H1 (cell line): ENCODE results near the gene ACYP2. TPM values are rescaled to one million over a fixed set of nuclear protein-coding genes. Genes with fewer than 3 reads are reported as not detected.

Experiments used
- ATF3 ChIP-seq: IDR thresholded peaks from 2 replicates; pipeline ENCODE4 v1.6.1; 2011; ENCODE audit warnings: low read depth, mild to moderate bottlenecking, low read length; ENCODE audit not compliant: insufficient read depth
- CHD7 ChIP-seq: fragments of 300-600 bp; sonication (generic); IDR thresholded peaks from 2 replicates; pipeline ENCODE4 v1.7.1; 2012; ENCODE audit warnings: low read length, moderate library complexity, mild to moderate bottlenecking, inconsistent platforms; ENCODE audit not compliant: insufficient replicate concordance
- EP300 ChIP-seq, 2 experiments: IDR thresholded peaks; 1 replicate in 1 of 2; 2 replicates in 1 of 2; pipeline ENCODE4 v1.6.1; 2011 to 2012; ENCODE audit warnings: low read depth in 2 of 2, low read length in 2 of 2, mild to moderate bottlenecking in 2 of 2, borderline replicate concordance in 1 of 2, inconsistent platforms in 1 of 2, moderate library complexity in 1 of 2
- POLR2A ChIP-seq, 2 experiments: IDR thresholded peaks; 1 replicate in 1 of 2; 2 replicates in 1 of 2; pipeline ENCODE4 v1.6.1; 2011; ENCODE audit warnings: low read depth in 2 of 2, low read length in 2 of 2, mild to moderate bottlenecking in 2 of 2; ENCODE audit errors: control extremely low read depth in 1 of 2
- TBP ChIP-seq: IDR thresholded peaks from 2 replicates; pipeline ENCODE4 v1.6.1; 2011; ENCODE audit warnings: low read depth, low read length, improper control_type of control experiment
- polyA plus RNA-seq, 7 experiments: library from polyadenylated mRNA; depleted of rRNA in 3 of 7; stranded (reverse) in 5 of 7; unstranded in 2 of 7; fragments of >200 nt in 5 of 7; fragments of 200-250 nt in 2 of 7; gene quantifications; 1 replicate in 5 of 7; 2 replicates in 1 of 7; 4 replicates in 1 of 7; pipeline versions ENCODE4 v1.2.1 to v1.2.3, GENCODE V29; 2011 to 2013; ENCODE audit warnings: missing spikeins in 2 of 7, mixed read lengths in 2 of 7
- total RNA-seq: library from RNA; stranded (reverse); fragmentation: NEBNext Ultra II Directional; extraction: Animal tissue kit (Norgen Biotek cat#: 25700); gene quantifications from 2 replicates; pipeline ENCODE4 v1.2.1, GENCODE V29; 2021
- TF ChIP-seq, protein P1 (sequence below), 3 experiments: IDR thresholded peaks; 1 replicate in 2 of 3; 2 replicates in 1 of 3; pipeline versions ENCODE4 v1.5.1 to v1.6.1; 2011; ENCODE audit warnings: low read length in 3 of 3, mild to moderate bottlenecking in 3 of 3, inconsistent platforms in 2 of 3, low read depth in 1 of 3, moderate library complexity in 1 of 3; ENCODE audit not compliant: insufficient read depth in 1 of 3; ENCODE audit errors: control extremely low read depth in 1 of 3

The ACYP2 gene
- total and polyA plus RNA-seq, 2 of the 8 experiments (the other 6 are each of a cell fraction or from before 2014, with no cell fraction given), result 3.4 to 4.4 TPM

DNA sequence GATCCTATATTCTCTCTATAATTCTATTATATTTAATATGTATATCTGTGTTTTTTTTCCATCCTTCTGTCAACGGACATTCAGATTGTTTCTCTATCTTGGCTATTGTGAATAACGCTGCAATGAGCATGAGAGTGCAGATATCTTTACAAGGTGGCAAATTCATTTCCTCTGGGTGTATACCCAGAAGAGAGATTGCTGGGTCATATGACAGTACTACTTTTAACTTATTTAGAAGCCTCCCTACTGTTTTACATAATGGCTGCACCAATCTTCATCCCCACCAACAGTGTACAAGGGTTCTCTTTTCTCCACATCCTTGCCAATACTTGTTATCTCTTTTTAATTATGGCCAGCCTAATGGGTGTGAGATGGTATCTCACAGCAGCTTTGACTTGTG, 74.1 kb downstream of the ACYP2 start (continued):
- TF ChIP-seq, protein P1, sequence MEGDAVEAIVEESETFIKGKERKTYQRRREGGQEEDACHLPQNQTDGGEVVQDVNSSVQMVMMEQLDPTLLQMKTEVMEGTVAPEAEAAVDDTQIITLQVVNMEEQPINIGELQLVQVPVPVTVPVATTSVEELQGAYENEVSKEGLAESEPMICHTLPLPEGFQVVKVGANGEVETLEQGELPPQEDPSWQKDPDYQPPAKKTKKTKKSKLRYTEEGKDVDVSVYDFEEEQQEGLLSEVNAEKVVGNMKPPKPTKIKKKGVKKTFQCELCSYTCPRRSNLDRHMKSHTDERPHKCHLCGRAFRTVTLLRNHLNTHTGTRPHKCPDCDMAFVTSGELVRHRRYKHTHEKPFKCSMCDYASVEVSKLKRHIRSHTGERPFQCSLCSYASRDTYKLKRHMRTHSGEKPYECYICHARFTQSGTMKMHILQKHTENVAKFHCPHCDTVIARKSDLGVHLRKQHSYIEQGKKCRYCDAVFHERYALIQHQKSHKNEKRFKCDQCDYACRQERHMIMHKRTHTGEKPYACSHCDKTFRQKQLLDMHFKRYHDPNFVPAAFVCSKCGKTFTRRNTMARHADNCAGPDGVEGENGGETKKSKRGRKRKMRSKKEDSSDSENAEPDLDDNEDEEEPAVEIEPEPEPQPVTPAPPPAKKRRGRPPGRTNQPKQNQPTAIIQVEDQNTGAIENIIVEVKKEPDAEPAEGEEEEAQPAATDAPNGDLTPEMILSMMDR (IDR thresholded peaks at IDR 0.05; ENCODE audit: control extremely low read depth in 1 of 3, insufficient read depth in 1 of 3, low read depth in 1 of 3, low read length in 3 of 3), result no peak
- no peak for TF ChIP-seq EP300 (IDR thresholded peaks at IDR 0.05; ENCODE audit: borderline replicate concordance in 1 of 2, low read depth in 2 of 2, low read length in 2 of 2)
- no peak for TF ChIP-seq TBP
- TF ChIP-seq ATF3, result no peak
- TF ChIP-seq POLR2A (IDR thresholded peaks at IDR 0.05; ENCODE audit: control extremely low read depth in 1 of 2, low read depth in 2 of 2, low read length in 2 of 2), result no peak
- no peak for TF ChIP-seq CHD7
- TF ChIP-seq, all 59 proteins: peak for 0
